K562 (cell line): ENCODE measurements around the gene DPP4. TPM values are rescaled to one million over a fixed set of nuclear protein-coding genes. Genes with fewer than 3 reads are reported as not detected.
"Not testable (repeated sequence)": the region's sequence is repeated elsewhere in the genome, so short reads cannot be mapped to it uniquely, and the experiment has no call there.

Experiments used
- ATAC-seq: fragments of 200-7000 bp; cut with Tn5 transposase; 3 replicates; pipeline ENCODE4 v1.9.1; 2020; ENCODE audit warnings: moderate library complexity
- BruUV-seq: library from RNA; stranded (reverse); fragments of 400-500 nt; replicated peaks from 2 replicates; lab custom pipeline; 2021; lab: Mats Ljungman, UMichigan
- CTCF ChIA-PET: fragments of 300-600 bp; formaldehyde crosslinking; extraction: SDS; loops from one replicate; lab custom pipeline; 2021; ENCODE audit warnings: low intra/inter-chr PET ratio; lab: Yijun Ruan, JAX
- POLR2A ChIA-PET: fragments of 300-600, 350-650 bp; sonication (Branson Sonifier 250); formaldehyde crosslinking; extraction: SDS; loops from one replicate; lab custom pipeline; 2021; ENCODE audit warnings: antibody characterized with exemption, inconsistent platforms; lab: Yijun Ruan, JAX
- DNase-seq, 4 experiments: peaks; one replicate each; pipeline versions ENCODE4 v3.0.0 to v3.0.0-alpha.2; 2011 to 2018; ENCODE audit warnings: low spot score in 3 of 4, mixed read lengths in 3 of 4; ENCODE audit errors: extremely low read depth in 1 of 4
- FAIRE-seq: peaks from 2 replicates; lab custom pipeline; 2011; peaks lifted over from hg19 to GRCh38; lab: Jason Lieb, UNC
- H2AFZ ChIP-seq: 2 replicates; pipeline ENCODE4 v1.6.0; 2011; ENCODE audit warnings: low read depth, low read length, control low read depth, inconsistent platforms
- H3K27ac ChIP-seq: fragments of 200-600 bp; 3 replicates; pipeline ENCODE4 v1.8.0; 2011; ENCODE audit warnings: low read depth, mild to moderate bottlenecking, control low read depth, inconsistent platforms, low read length, moderate library complexity, mixed read lengths; ENCODE audit errors: extremely low read depth
- H3K27me3 ChIP-seq, 2 experiments: fragments of 300-600 bp in 1 of 2; 2 replicates in 1 of 2; 3 replicates in 1 of 2; pipeline versions ENCODE4 v1.6.0 to v1.8.0; 2011; ENCODE audit warnings: inconsistent platforms in 2 of 2, low read length in 2 of 2, mild to moderate bottlenecking in 1 of 2, mixed read lengths in 1 of 2, moderate library complexity in 1 of 2; ENCODE audit not compliant: control insufficient read depth in 2 of 2, insufficient read depth in 2 of 2
- H3K36me3 ChIP-seq: fragments of 300-600 bp; 3 replicates; pipeline ENCODE4 v1.8.0; 2011; ENCODE audit warnings: mild to moderate bottlenecking, low read length, inconsistent platforms; ENCODE audit not compliant: control insufficient read depth, insufficient read depth
- H3K4me1 ChIP-seq, 2 experiments: fragments of 200-600 bp in 1 of 2; replicated peaks in 1 of 2; 2 replicates in 1 of 2; 3 replicates in 1 of 2; pipeline versions ENCODE4 v1.5.1 to v1.8.0; 2011; ENCODE audit warnings: inconsistent platforms in 2 of 2, low read length in 2 of 2, mild to moderate bottlenecking in 1 of 2, mixed read lengths in 1 of 2, moderate library complexity in 1 of 2; ENCODE audit not compliant: control insufficient read depth in 2 of 2, insufficient read depth in 2 of 2
- H3K4me2 ChIP-seq: 2 replicates; pipeline ENCODE4 v1.6.1; 2011; ENCODE audit warnings: low read length, control low read depth, inconsistent platforms, mixed read lengths; ENCODE audit not compliant: insufficient read depth
- H3K4me3 ChIP-seq: fragments of 200-600 bp; sonication (generic), shearing (Covaris generic); 2 replicates; pipeline ENCODE4 v1.5.1; 2016; ENCODE audit warnings: control low read depth, inconsistent platforms
- H3K79me2 ChIP-seq: fragments of 200-600 bp; 3 replicates; pipeline ENCODE4 v1.8.0; 2011; ENCODE audit warnings: low read length, inconsistent platforms; ENCODE audit not compliant: control insufficient read depth, insufficient read depth
- H3K9ac ChIP-seq, 2 experiments: 2 replicates each; pipeline versions ENCODE4 v1.6.0 to v1.6.1; 2011; ENCODE audit warnings: low read depth in 2 of 2, low read length in 2 of 2, control low read depth in 1 of 2, inconsistent platforms in 1 of 2, mild to moderate bottlenecking in 1 of 2, mixed read lengths in 1 of 2; ENCODE audit not compliant: insufficient read depth in 1 of 2
- H3K9me1 ChIP-seq: one replicate; pipeline ENCODE4 v1.6.0; 2011; ENCODE audit warnings: inconsistent platforms, mild to moderate bottlenecking, low read length, moderate library complexity; ENCODE audit not compliant: control insufficient read depth, insufficient read depth
- H3K9me3 ChIP-seq: replicated peaks from 2 replicates; pipeline ENCODE4 v1.5.1; 2011; ENCODE audit warnings: low read depth, low read length, inconsistent platforms; ENCODE audit not compliant: control insufficient read depth, insufficient read depth
- H4K20me1 ChIP-seq: replicated peaks from 2 replicates; pipeline ENCODE4 v1.6.1; 2011; ENCODE audit warnings: low read length, inconsistent platforms, mixed read lengths; ENCODE audit not compliant: control insufficient read depth, insufficient read depth
- RBM25 ChIP-seq: fragments of 200-400 bp; formaldehyde crosslinking; IDR thresholded peaks from 2 replicates; pipeline ENCODE4 v1.6.1; 2018; ENCODE audit warnings: low read length, low read depth, moderate library complexity; ENCODE audit not compliant: severe bottlenecking
- ZNF146 ChIP-seq: IDR thresholded peaks from one replicate; pipeline ENCODE4 v1.6.1; 2018; ENCODE audit warnings: missing compliant biosample characterization; ENCODE audit not compliant: unreplicated experiment
- WGBS: fragments of 100-300 bp; shearing (Covaris generic); methylation state at CpG from one replicate; pipeline ENCODE4 v1.1.6; 2016; ENCODE audit warnings: low coverage, mixed read lengths; ENCODE audit not compliant: insufficient coverage; ENCODE audit errors: missing lambda C conversion rate; 5-methylcytosine and 5-hydroxymethylcytosine counted together
- in situ Hi-C: fragments of 300-500 bp; cut with MboI; formaldehyde crosslinking; loops from 4 replicates; pipeline ENCODE4 v1.15.0; 2018; ENCODE audit warnings: inconsistent platforms, mixed read lengths
- intact Hi-C: fragments of 100-400 bp; cut with micrococcal nuclease; formaldehyde crosslinking; loops from 2 replicates; pipeline ENCODE4 v1.14.2; 2022
- polyA plus RNA-seq, 8 experiments: library from polyadenylated mRNA; depleted of rRNA in 4 of 8; stranded (reverse) in 5 of 8; unstranded in 3 of 8; fragments of >200 nt; fragmentation: Nextera tagmentation in 2 of 8; fragmentation: Illumina TruSeq in 1 of 8; extraction: Ambion mirVana in 2 of 8; extraction: Trizol in 1 of 8; gene quantifications; 2 replicates each; pipeline versions ENCODE4 v1.2.1 to v1.2.3, GENCODE V29; 2011 to 2014; ENCODE audit warnings: inconsistent platforms in 1 of 8, missing spikeins in 1 of 8
- total RNA-seq, 7 experiments: library from RNA; depleted of rRNA in 6 of 7; stranded (reverse); fragments of >200 nt in 6 of 7; fragmentation: Illumina TruSeq in 2 of 7; extraction: Trizol in 2 of 7; gene quantifications; 2 replicates each; pipeline versions ENCODE4 v1.2.1 to v1.2.3, GENCODE V29; 2011 to 2021; ENCODE audit warnings: low replicate concordance in 1 of 7
- TF ChIP-seq, protein P1 (sequence below): fragments of 450-650 bp; formaldehyde crosslinking; IDR thresholded peaks from 2 replicates; pipeline ENCODE4 v1.4.0; 2022; ENCODE audit warnings: mild to moderate bottlenecking, moderate library complexity

Gene DPP4
- total and polyA plus RNA-seq, 9 of the 15 experiments (the other 6 are each of a cell fraction or from before 2014, with no cell fraction given) = 0.11 TPM; not detected in 8

DNA sequence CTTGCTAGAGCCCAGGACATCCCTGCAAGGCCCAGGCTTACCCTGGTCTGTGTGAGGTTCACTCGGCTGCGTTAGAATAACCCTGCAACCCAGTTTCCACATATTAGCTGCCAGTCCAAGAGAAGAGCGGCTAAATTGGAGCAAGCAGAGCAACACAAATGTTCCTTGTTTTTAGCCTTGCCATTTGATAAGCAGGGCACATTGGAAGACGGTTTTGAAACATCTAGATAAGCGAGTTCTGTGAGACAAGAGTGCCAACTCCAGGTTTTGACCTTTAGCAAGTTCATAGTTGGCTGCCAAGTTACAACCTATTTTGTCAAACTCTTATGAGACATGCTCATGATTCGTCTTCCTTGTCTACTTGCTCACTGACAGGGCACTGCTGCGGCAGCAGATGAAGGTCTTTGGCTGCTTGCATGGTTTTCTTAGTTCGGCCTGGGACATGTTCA is 23.5 kb downstream of the DPP4 start:
- Histone ChIP-seq H4K20me1 (no peaks in the 10 kb centered on the region; the same call in 1 of the 2 replicates), H3K9ac (no peak overlapping the region), H3K4me2 (no peak overlapping the region), H3K79me2 (no peaks in the 10 kb centered on the region), H3K36me3 (no peaks in the 10 kb centered on the region), H2AFZ (no peak overlapping the region), H3K9me1 (no peaks in the 10 kb centered on the region), H3K4me1 (no peaks in the 10 kb centered on the region), H3K27me3 (no peaks in the 10 kb centered on the region), H3K27ac (no peak overlapping the region), H3K9me3 (no peaks in the 10 kb centered on the region), H3K4me3 (no peak overlapping the region)
- no TSS peak for BruUV-seq
- ChIA-PET POLR2A (interaction anchor here (0.6 kb wide), 1 partner anchor 1963 kb away, joined by 3 read pairs; no protein-coding TSS in a partner anchor), CTCF (no interaction called here)
- FAIRE-seq = no peak
- WGBS = 3% methylated on average over 8 of the region's 8 CpGs
- intact Hi-C loops = no loop called here
- in situ Hi-C loops = no loop called here
- no peak for ATAC-seq
- TF ChIP-seq, protein P1, sequence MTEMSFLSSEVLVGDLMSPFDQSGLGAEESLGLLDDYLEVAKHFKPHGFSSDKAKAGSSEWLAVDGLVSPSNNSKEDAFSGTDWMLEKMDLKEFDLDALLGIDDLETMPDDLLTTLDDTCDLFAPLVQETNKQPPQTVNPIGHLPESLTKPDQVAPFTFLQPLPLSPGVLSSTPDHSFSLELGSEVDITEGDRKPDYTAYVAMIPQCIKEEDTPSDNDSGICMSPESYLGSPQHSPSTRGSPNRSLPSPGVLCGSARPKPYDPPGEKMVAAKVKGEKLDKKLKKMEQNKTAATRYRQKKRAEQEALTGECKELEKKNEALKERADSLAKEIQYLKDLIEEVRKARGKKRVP (CRISPR knock-in tag) = no peak
- DNase-seq = no peak

DNA sequence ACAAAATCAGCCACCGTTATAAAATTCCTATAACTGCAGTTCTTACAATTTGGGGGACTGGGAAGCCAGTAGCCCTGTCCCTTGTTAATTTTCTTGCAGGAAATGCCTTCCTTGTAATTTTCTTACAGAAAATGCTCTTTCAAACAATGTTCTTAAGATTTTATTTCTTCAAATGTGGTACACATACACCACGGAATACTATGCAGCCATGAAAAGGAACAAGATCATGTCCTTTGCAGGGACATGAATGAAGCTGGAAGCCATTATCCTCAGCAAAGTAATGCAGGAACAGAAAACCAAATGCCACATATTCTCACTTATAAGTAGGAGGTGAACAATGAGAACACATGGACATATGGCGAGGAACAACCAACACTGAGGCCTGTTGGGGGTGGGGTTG is 24.9 kb downstream of the DPP4 start:
- H3K4me1 ChIP-seq, in situ Hi-C loops, CTCF ChIA-PET, H3K27ac ChIP-seq, DNase-seq, BruUV-seq, FAIRE-seq, intact Hi-C loops, H3K79me2 ChIP-seq, H3K9me1 ChIP-seq, H3K9me3 ChIP-seq, H3K9ac ChIP-seq, H4K20me1 ChIP-seq, POLR2A ChIA-PET, H3K4me2 ChIP-seq, H3K36me3 ChIP-seq, ATAC-seq, H3K4me3 ChIP-seq, H2AFZ ChIP-seq, H3K27me3 ChIP-seq: not testable (repeated sequence)
- TF ChIP-seq RBM25 (peak; percentile 34), ZNF146 (CRISPR knock-in tag) (peak; percentile 72)
- WGBS = 2% methylated on average over 3 of the region's 3 CpGs
